ENCODE results near the gene NUP210L.

DNA sequence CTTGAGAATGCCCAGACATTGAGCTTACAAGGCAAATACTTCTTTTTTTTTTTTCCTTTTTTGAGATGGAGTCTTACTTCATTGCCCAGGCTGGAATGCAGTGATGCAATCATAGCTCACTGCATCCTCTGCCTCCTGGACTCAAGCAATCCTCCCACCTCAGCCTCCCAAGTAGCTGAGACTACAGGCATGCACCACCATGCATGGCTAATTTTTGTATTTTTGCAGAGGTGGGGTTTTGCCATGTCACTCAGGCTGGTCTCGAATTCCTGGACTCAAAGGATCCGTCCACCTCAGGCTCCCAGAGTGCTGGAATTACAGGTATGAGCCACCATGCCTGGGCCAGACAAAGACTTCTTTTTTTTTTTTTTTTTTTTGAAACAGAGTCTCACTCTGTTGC lies 79.1 kb downstream of the NUP210L start:
- no peak for TF ChIP-seq CTCF (IDR thresholded peaks at IDR 0.05)
- no peak for TF ChIP-seq EP300 (IDR thresholded peaks at IDR 0.05)
- no peak for TF ChIP-seq POLR2A (IDR thresholded peaks at IDR 0.05)
- TF ChIP-seq POLR2AphosphoS5 (IDR thresholded peaks at IDR 0.05) = no peak

All from sigmoid colon (tissue), 4 donors.